Right lobe of liver (tissue), 6 donors: ENCODE measurements around the gene PCGF1. TPM values are rescaled to one million over a fixed set of nuclear protein-coding genes. Genes with fewer than 3 reads are reported as not detected.
A peak's percentile ranks its signal among the peaks of the same experiment; 100 is the strongest.
"Not testable (repeated sequence)": the region's sequence is repeated elsewhere in the genome, so short reads cannot be mapped to it uniquely, and the experiment has no call there.

Experiments
- ATAC-seq, 4 donors: fragments of 200-7000 bp; cut with Tn5 transposase; one replicate each; pipeline ENCODE4 v1.9.1; 2020; ENCODE audit warnings: mild to moderate bottlenecking in 4 of 4, moderate library complexity in 4 of 4
- DNase-seq, 3 donors: peaks; one replicate each; pipeline ENCODE4 v3.0.0-alpha.2; 2020
- H3K27ac ChIP-seq, 3 donors: fragments of 200-600 bp; one replicate each; pipeline ENCODE4 v1.8.0; 2022
- H3K27me3 ChIP-seq, 2 donors: fragments of 200-600 bp; one replicate each; pipeline ENCODE4 v1.8.0; 2022
- H3K36me3 ChIP-seq, 4 donors: fragments of 200-600 bp; sonication (generic) in 1 of 4; one replicate each; pipeline versions ENCODE4 v1.5.1 to v1.8.0; 2017 to 2022; ENCODE audit warnings: control low read depth in 1 of 4
- H3K4me1 ChIP-seq, 4 donors: fragments of 200-600 bp; sonication (generic) in 1 of 4; one replicate each; pipeline versions ENCODE4 v1.5.1 to v1.8.0; 2017 to 2022; ENCODE audit warnings: control low read depth in 1 of 4
- H3K4me3 ChIP-seq, 3 donors: fragments of 200-600 bp; one replicate each; pipeline ENCODE4 v1.8.0; 2022
- H3K9me3 ChIP-seq, 4 donors: fragments of 200-600 bp; sonication (generic) in 1 of 4; one replicate each; pipeline versions ENCODE4 v1.5.1 to v1.8.0; 2017 to 2022; ENCODE audit warnings: control low read depth in 1 of 4
- CTCF ChIP-seq, 4 donors: fragments of 200-600 bp in 3 of 4; fragments of 450-650 bp in 1 of 4; IDR thresholded peaks; one replicate each; pipeline versions ENCODE4 v1.5.1 to v1.8.0; 2016 to 2022; ENCODE audit warnings: antibody characterized with exemption in 4 of 4, mild to moderate bottlenecking in 2 of 4
- POLR2A ChIP-seq: fragments of 450-650 bp; IDR thresholded peaks from one replicate; pipeline ENCODE4 v1.6.1; 2017; ENCODE audit warnings: antibody characterized with exemption, mild to moderate bottlenecking
- WGBS: methylation state at CpG from one replicate; pipeline ENCODE4 v1.1.6; 2018; ENCODE audit warnings: low coverage, low lambda C conversion rate; ENCODE audit not compliant: insufficient coverage; ENCODE audit errors: missing lambda C conversion rate; 5-methylcytosine and 5-hydroxymethylcytosine counted together
- intact Hi-C, 2 donors: fragments of 100-400 bp; cut with DNase I; formaldehyde crosslinking; loops; one replicate each; pipeline versions ENCODE4 v1.11.2 to v1.14.1; 2022
- total RNA-seq, 6 experiments: library from RNA; depleted of rRNA in 2 of 6; stranded (reverse); fragments of >200 nt in 2 of 6; fragmentation: NEBNext Ultra II Directional in 3 of 6; extraction: Animal tissue kit (Norgen Biotek cat#: 25700) in 3 of 6; gene quantifications; one replicate each; pipeline versions ENCODE4 v1.1.0 to v1.2.4, GENCODE V29; 2016 to 2023
- donor health status: DM: no; HTN: yes; CAD: no.
- donor health status: DM: no; HTN: no; CAD: no.
- donor health status: DM: no; HTN: no; CAD: no.
- donor health status: DM: no; HTN: yes; CAD: no.
- donor health status: DM: no; HTN: yes; CAD: no.

The PCGF1 gene
- total RNA-seq, 6 experiments from 2014 or later = 9.6 to 17.5 (median 13.3) TPM

- Histone ChIP-seq H3K9me3 (no peaks in the 10 kb centered on the region), H3K4me3 (peak overlapping the region in 1 of 3 donors; percentile 47), H3K36me3 (peaks cover 0 to 40% (median 9%) of the 10 kb centered on the region in 4 donors), H3K27ac (peak overlapping the region in 2 of 3 donors; percentile 73 to 79), H3K4me1 (peaks cover 0 to 83% (median 32%) of the 10 kb centered on the region in 4 donors), H3K27me3 (no peaks in the 10 kb centered on the region)
- DNase-seq = no peak
- intact Hi-C loops = loop anchor here in 1 of 2 donors (5.0 kb wide), 1 partner anchor 37 kb away; the partner anchor contains the start of genes AUP1, DQX1 and HTRA2
- no peak for ATAC-seq
- 100% methylated on average over 1 of the region's 9 CpGs for WGBS
- TF ChIP-seq CTCF (IDR thresholded peaks at IDR 0.05) (no peak), POLR2A (no peak)
Observed at GRCh38 chr2:74489906-74490305, 17.6 kb downstream of the PCGF1 start.

- H3K4me1 ChIP-seq = peaks cover 0 to 82% (median 32%) of the 10 kb centered on the region in 4 donors
- intact Hi-C loops = loop anchor here in 1 of 2 donors (5.0 kb wide), 1 partner anchor 38 kb away; the partner anchor contains the start of genes AUP1, DQX1 and HTRA2
- TF ChIP-seq CTCF (IDR thresholded peaks at IDR 0.05) = no peak
- no peak for TF ChIP-seq POLR2A
- H3K27ac ChIP-seq = peak overlapping the region; percentile 22 to 79 (median 73)
- DNase-seq (peak in 2 of 3 donors; percentile 71 to 87), ATAC-seq (peak; percentile 63 to 77 (median 70))
- H3K4me3 ChIP-seq = peak overlapping the region in 2 of 3 donors; percentile 23 to 47
- 50% methylated on average over 9 of the region's 9 CpGs for WGBS
- no peaks in the 10 kb centered on the region for H3K9me3 ChIP-seq
- H3K27me3 ChIP-seq = no peaks in the 10 kb centered on the region
- H3K36me3 ChIP-seq = peaks cover 0 to 40% (median 9%) of the 10 kb centered on the region in 4 donors
Observed at GRCh38 chr2:74488643-74489481, 18.6 kb downstream of the PCGF1 start.

- Histone ChIP-seq H3K27ac (peak overlapping the region in 1 of 3 donors; percentile 57), H3K9me3 (no peaks in the 10 kb centered on the region), H3K4me3 (no peak overlapping the region), H3K27me3 (no peaks in the 10 kb centered on the region), H3K36me3 (peaks cover 0 to 15% (median 1%) of the 10 kb centered on the region in 4 donors), H3K4me1 (peaks cover 0 to 70% (median 23%) of the 10 kb centered on the region in 4 donors)
- no peak for DNase-seq
- peak in 2 of 4 donors; percentile 11 to 27 for ATAC-seq
- 51% methylated on average over 2 of the region's 2 CpGs for WGBS
- intact Hi-C loops = loop anchor here in 1 of 2 donors (5.0 kb wide), 1 partner anchor 41 kb away; the partner anchor contains the start of genes AUP1, DQX1 and HTRA2
- TF ChIP-seq POLR2A (no peak), CTCF (IDR thresholded peaks at IDR 0.05) (no peak)
Observed at GRCh38 chr2:74486141-74486540, 21.4 kb downstream of the PCGF1 start.

GRCh38 chr2:74483675-74484164 lies 23.8 kb downstream of the PCGF1 start:
- H3K27me3 ChIP-seq, H3K9me3 ChIP-seq, intact Hi-C loops, ATAC-seq, DNase-seq: not testable (repeated sequence)
- H3K4me3 ChIP-seq = peak overlapping the region; percentile 93 to 99 (median 97)
- peaks cover 0 to 16% (median 2%) of the 10 kb centered on the region in 4 donors for H3K36me3 ChIP-seq
- H3K4me1 ChIP-seq = peaks cover 0 to 55% (median 19%) of the 10 kb centered on the region in 4 donors
- peak overlapping the region in 1 of 3 donors; percentile 84 for H3K27ac ChIP-seq
- WGBS = 64% methylated on average over 17 of the region's 19 CpGs
